WTC11 (cell line): Measurements from ENCODE around the gene SEMA4D. TPM values are rescaled to one million over a fixed set of nuclear protein-coding genes. Genes with fewer than 3 reads are reported as not detected.

Experiments used
- AR ChIP-seq: fragments of 250-450 bp; sonication (Bioruptor Pico); IDR thresholded peaks from 2 replicates; pipeline ENCODE4 v1.9.0; 2021; ENCODE audit warnings: mild to moderate bottlenecking
- ATF3 ChIP-seq: sonication (generic); formaldehyde crosslinking; conservative IDR thresholded peaks from 2 replicates; pipeline ENCODE4 v1.8.1; 2022; ENCODE audit warnings: mild to moderate bottlenecking, missing genetic modification reagents
- CDX4 ChIP-seq: fragments of 250-450 bp; sonication (Bioruptor Pico); IDR thresholded peaks from 2 replicates; pipeline ENCODE4 v1.9.0; 2021; ENCODE audit warnings: moderate library complexity, mild to moderate bottlenecking, inconsistent platforms, borderline replicate concordance
- EMX1 ChIP-seq: fragments of 250-450 bp; sonication (Bioruptor Pico); IDR thresholded peaks from 2 replicates; pipeline ENCODE4 v1.8.0; 2021; ENCODE audit warnings: mild to moderate bottlenecking
- ESRRA ChIP-seq: sonication (generic); formaldehyde crosslinking; IDR thresholded peaks from 2 replicates; pipeline ENCODE4 v1.8.1; 2022; ENCODE audit warnings: mild to moderate bottlenecking, missing genetic modification reagents, borderline replicate concordance
- ETV6 ChIP-seq: sonication (generic); formaldehyde crosslinking; IDR thresholded peaks from 2 replicates; pipeline ENCODE4 v1.8.1; 2022; ENCODE audit warnings: mild to moderate bottlenecking, missing genetic modification reagents
- FOXP1 ChIP-seq: sonication (generic); formaldehyde crosslinking; IDR thresholded peaks from 2 replicates; pipeline ENCODE4 v1.8.0; 2022; ENCODE audit warnings: missing genetic modification reagents, mild to moderate bottlenecking, moderate library complexity, borderline replicate concordance
- GRHL2 ChIP-seq: fragments of 250-450 bp; sonication (Bioruptor Pico); IDR thresholded peaks from 2 replicates; pipeline ENCODE4 v1.8.0; 2022; ENCODE audit warnings: mild to moderate bottlenecking, moderate library complexity; ENCODE audit not compliant: insufficient replicate concordance, severe bottlenecking
- IRF1 ChIP-seq: sonication (generic); formaldehyde crosslinking; IDR thresholded peaks from 2 replicates; pipeline ENCODE4 v1.8.0; 2023; ENCODE audit warnings: missing genetic modification reagents
- MXD4 ChIP-seq: fragments of 250-450 bp; sonication (Bioruptor Pico); IDR thresholded peaks from 2 replicates; pipeline ENCODE4 v1.8.0; 2021; ENCODE audit warnings: mild to moderate bottlenecking, moderate library complexity, borderline replicate concordance
- NFATC4 ChIP-seq: fragments of 250-450 bp; sonication (Bioruptor Pico); IDR thresholded peaks from 2 replicates; pipeline ENCODE4 v1.9.0; 2021; ENCODE audit warnings: mild to moderate bottlenecking
- NR1H2 ChIP-seq: sonication (generic); formaldehyde crosslinking; IDR thresholded peaks from 2 replicates; pipeline ENCODE4 v1.9.0; 2021; ENCODE audit warnings: mild to moderate bottlenecking, moderate library complexity, missing genetic modification reagents
- OVOL2 ChIP-seq: fragments of 250-450 bp; sonication (Bioruptor Pico); IDR thresholded peaks from 2 replicates; pipeline ENCODE4 v1.9.0; 2021; ENCODE audit warnings: mild to moderate bottlenecking, borderline replicate concordance
- PRDM15 ChIP-seq: sonication (generic); formaldehyde crosslinking; IDR thresholded peaks from 2 replicates; pipeline ENCODE4 v1.8.0; 2022; ENCODE audit warnings: missing genetic modification reagents
- PRRX2 ChIP-seq: fragments of 250-450 bp; sonication (Bioruptor Pico); IDR thresholded peaks from 2 replicates; pipeline ENCODE4 v1.8.0; 2021; ENCODE audit warnings: mild to moderate bottlenecking
- RORB ChIP-seq: fragments of 250-450 bp; sonication (Bioruptor Pico); IDR thresholded peaks from 2 replicates; pipeline ENCODE4 v1.9.0; 2021; ENCODE audit warnings: mild to moderate bottlenecking
- STAT6 ChIP-seq: sonication (generic); formaldehyde crosslinking; conservative IDR thresholded peaks from 2 replicates; pipeline ENCODE4 v1.8.1; 2023; ENCODE audit warnings: mild to moderate bottlenecking, low read depth, missing genetic modification reagents, moderate library complexity
- TCF7 ChIP-seq: sonication (generic); formaldehyde crosslinking; IDR thresholded peaks from 2 replicates; pipeline ENCODE4 v1.8.0; 2022; ENCODE audit warnings: mild to moderate bottlenecking, low read depth, missing genetic modification reagents, moderate library complexity
- ZMAT4 ChIP-seq: fragments of 250-450 bp; sonication (Bioruptor Pico); IDR thresholded peaks from 2 replicates; pipeline ENCODE4 v1.9.0; 2021; ENCODE audit warnings: mild to moderate bottlenecking
- ZNF219 ChIP-seq: sonication (generic); formaldehyde crosslinking; IDR thresholded peaks from 2 replicates; pipeline ENCODE4 v1.8.0; 2023; ENCODE audit warnings: missing genetic modification reagents, mild to moderate bottlenecking, borderline replicate concordance
- ZNF232 ChIP-seq: sonication (generic); formaldehyde crosslinking; IDR thresholded peaks from 2 replicates; pipeline ENCODE4 v1.8.0; 2022; ENCODE audit warnings: mild to moderate bottlenecking, missing genetic modification reagents
- ZNF263 ChIP-seq: sonication (generic); formaldehyde crosslinking; IDR thresholded peaks from 2 replicates; pipeline ENCODE4 v1.8.1; 2022; ENCODE audit warnings: low read depth, mild to moderate bottlenecking, moderate library complexity, missing genetic modification reagents
- ZNF317 ChIP-seq: sonication (generic); formaldehyde crosslinking; IDR thresholded peaks from 2 replicates; pipeline ENCODE4 v1.8.1; 2023; ENCODE audit warnings: low read depth, mild to moderate bottlenecking, moderate library complexity, missing genetic modification reagents, borderline replicate concordance
- ZNF396 ChIP-seq: fragments of 250-450 bp; sonication (Bioruptor Pico); IDR thresholded peaks from 2 replicates; pipeline ENCODE4 v1.8.0; 2021; ENCODE audit warnings: mild to moderate bottlenecking, moderate library complexity, borderline replicate concordance
- ZNF416 ChIP-seq: fragments of 250-450 bp; sonication (Bioruptor Pico); IDR thresholded peaks from 2 replicates; pipeline ENCODE4 v1.9.0; 2021; ENCODE audit warnings: mild to moderate bottlenecking, inconsistent platforms
- ZSCAN18 ChIP-seq: fragments of 250-450 bp; sonication (Bioruptor Pico); IDR thresholded peaks from 2 replicates; pipeline ENCODE4 v2.1.2; 2022; ENCODE audit warnings: mild to moderate bottlenecking, moderate library complexity
- total RNA-seq: library from RNA; stranded (reverse); gene quantifications from 3 replicates; pipeline ENCODE4 v1.2.3, GENCODE V29; 2021

Gene SEMA4D
- total RNA-seq, 1 experiment from 2014 or later, result 67.8 TPM

GRCh38 chr9:89311346-89312221 is 186.3 kb downstream of the SEMA4D start (continued):
- TF ChIP-seq AR (peak; percentile 76; the same call in 1 of the 2 replicates), GRHL2 (CRISPR knock-in tag) (no peak), FOXP1 (CRISPR knock-in tag) (no peak), ESRRA (CRISPR knock-in tag) (no peak), ZSCAN18 (no peak), NFATC4 (CRISPR knock-in tag) (peak; percentile 80), ZNF317 (CRISPR knock-in tag) (no peak), CDX4 (CRISPR knock-in tag) (no peak), ATF3 (no peak), NR1H2 (CRISPR knock-in tag) (no peak), TCF7 (CRISPR knock-in tag) (no peak), ZNF416 (CRISPR knock-in tag) (peak; percentile 76; the same call in 1 of the 2 replicates), ZNF396 (CRISPR knock-in tag) (no peak), ZNF232 (CRISPR knock-in tag) (no peak), ETV6 (no peak), OVOL2 (no peak), ZMAT4 (CRISPR knock-in tag) (no peak), PRDM15 (CRISPR knock-in tag) (no peak), ZNF219 (no peak), PRRX2 (CRISPR knock-in tag) (peak; percentile 28; the same call in 1 of the 2 replicates), STAT6 (CRISPR knock-in tag) (no peak), EMX1 (CRISPR knock-in tag) (0 out of 2 replicates have a peak, but pooled peaks have one; percentile 80), ZNF263 (CRISPR knock-in tag) (no peak), MXD4 (CRISPR knock-in tag) (no peak), IRF1 (no peak), RORB (CRISPR knock-in tag) (no peak)
